ENCODE data around the gene WIPF3.

DNA sequence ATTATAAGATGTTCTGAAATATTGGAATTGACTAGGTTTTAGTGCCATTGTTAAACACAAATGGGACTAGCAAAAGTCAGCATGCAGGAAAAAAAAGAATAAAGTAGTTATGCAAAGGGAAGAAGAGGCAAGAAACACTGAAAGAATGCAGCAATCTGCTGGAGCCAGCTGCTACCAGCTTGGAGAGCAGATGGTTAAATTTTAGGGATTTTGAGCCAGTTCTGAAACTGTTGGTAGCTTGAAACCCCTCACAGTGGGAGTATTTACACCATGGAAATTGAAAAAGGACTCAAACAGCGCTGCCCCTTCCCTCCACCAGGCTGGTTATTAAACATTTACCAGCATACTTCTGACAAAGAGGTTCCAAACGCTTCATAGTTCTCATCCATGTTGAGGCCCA, 142.3 kb downstream of the WIPF3 start:
- TF ChIP-seq EZH2 (IDR thresholded peaks at IDR 0.05; ENCODE audit: insufficient read depth, poor library complexity, severe bottlenecking) (no peak), EZH2phosphoT487 (IDR thresholded peaks at IDR 0.05; ENCODE audit: insufficient read depth, low read depth) (no peak)

All from GM23248 (cell line).